ENCODE results near the gene POLR1F. TPM values are rescaled to one million over a fixed set of nuclear protein-coding genes. Genes with fewer than 3 reads are reported as not detected.
A peak's percentile ranks its signal among the peaks of the same experiment; 100 is the strongest.

POLR1F gene
- total and polyA plus RNA-seq, 9 of the 15 experiments (the other 6 are each of a cell fraction or from before 2014, with no cell fraction given), result 17.5 to 95.3 (median 32.7) TPM

- in situ Hi-C loops (cut with MboI), result no loop called here
- POLR2A ChIA-PET, result interaction anchor here (0.7 to 1.3 kb wide), 6 partner anchors 10 to 1611 kb away, joined by 3 to 7 read pairs (median 3); no protein-coding TSS in a partner anchor
- FAIRE-seq (no peak), ATAC-seq (no peak), DNase-seq (ENCODE audit: extremely low read depth in 1 of 4, low spot score in 3 of 4) (no peak)
- no TSS peak for BruUV-seq (replicated peaks)
- H3K4me1 ChIP-seq (replicated peaks in 1 of 2; ENCODE audit: control insufficient read depth in 2 of 2, insufficient read depth in 2 of 2, low read length in 2 of 2), result peaks cover 0 to 18% of the 10 kb centered on the region in 2 experiments; a peak in 2 of 5 replicates
- TF ChIP-seq CBX1 (IDR thresholded peaks at IDR 0.05; ENCODE audit: low read depth) (no peak; the same call in 1 of the 2 replicates), ZNF197 (CRISPR knock-in tag; IDR thresholded peaks at IDR 0.05; ENCODE audit: low read depth) (no peak), TCF3 (CRISPR knock-in tag; IDR thresholded peaks at IDR 0.05) (no peak), CXXC5 (CRISPR knock-in tag; IDR thresholded peaks at IDR 0.05) (0 out of 2 replicates have a peak, but pooled peaks have one; percentile 10), MED1 (CRISPR knock-in tag; IDR thresholded peaks at IDR 0.05; ENCODE audit: borderline replicate concordance) (no peak), STAG1 (CRISPR knock-in tag; IDR thresholded peaks at IDR 0.05; ENCODE audit: borderline replicate concordance) (0 out of 2 replicates have a peak, but pooled peaks have one; percentile 33), MBD1 (CRISPR knock-in tag; IDR thresholded peaks at IDR 0.05) (0 out of 2 replicates have a peak, but pooled peaks have one; percentile 62), ZBTB49 (CRISPR knock-in tag; IDR thresholded peaks at IDR 0.05; ENCODE audit: borderline replicate concordance) (no peak), KDM4B (IDR thresholded peaks at IDR 0.05; ENCODE audit: borderline replicate concordance in 2 of 2, low read depth in 1 of 2) (no peak), ATF7 (IDR thresholded peaks at IDR 0.05) (peak; percentile 5; the same call in 1 of the 2 replicates), ZNF263 (CRISPR knock-in tag; IDR thresholded peaks at IDR 0.05; ENCODE audit: borderline replicate concordance) (no peak), L3MBTL2 (IDR thresholded peaks at IDR 0.05) (peak; percentile 27; the same call in 1 of the 2 replicates)
- TF ChIP-seq, protein P1, sequence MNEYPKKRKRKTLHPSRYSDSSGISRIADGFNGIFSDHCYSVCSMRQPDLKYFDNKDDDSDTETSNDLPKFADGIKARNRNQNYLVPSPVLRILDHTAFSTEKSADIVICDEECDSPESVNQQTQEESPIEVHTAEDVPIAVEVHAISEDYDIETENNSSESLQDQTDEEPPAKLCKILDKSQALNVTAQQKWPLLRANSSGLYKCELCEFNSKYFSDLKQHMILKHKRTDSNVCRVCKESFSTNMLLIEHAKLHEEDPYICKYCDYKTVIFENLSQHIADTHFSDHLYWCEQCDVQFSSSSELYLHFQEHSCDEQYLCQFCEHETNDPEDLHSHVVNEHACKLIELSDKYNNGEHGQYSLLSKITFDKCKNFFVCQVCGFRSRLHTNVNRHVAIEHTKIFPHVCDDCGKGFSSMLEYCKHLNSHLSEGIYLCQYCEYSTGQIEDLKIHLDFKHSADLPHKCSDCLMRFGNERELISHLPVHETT (CRISPR knock-in tag; conservative IDR thresholded peaks at IDR 0.05 in 1 of 2, IDR thresholded peaks at IDR 0.05 in 1 of 2), result peak in 1 of 2 experiments; percentile 4; a peak in 1 of 4 replicates
- TF ChIP-seq, protein P2, sequence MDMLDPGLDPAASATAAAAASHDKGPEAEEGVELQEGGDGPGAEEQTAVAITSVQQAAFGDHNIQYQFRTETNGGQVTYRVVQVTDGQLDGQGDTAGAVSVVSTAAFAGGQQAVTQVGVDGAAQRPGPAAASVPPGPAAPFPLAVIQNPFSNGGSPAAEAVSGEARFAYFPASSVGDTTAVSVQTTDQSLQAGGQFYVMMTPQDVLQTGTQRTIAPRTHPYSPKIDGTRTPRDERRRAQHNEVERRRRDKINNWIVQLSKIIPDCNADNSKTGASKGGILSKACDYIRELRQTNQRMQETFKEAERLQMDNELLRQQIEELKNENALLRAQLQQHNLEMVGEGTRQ (CRISPR knock-in tag; IDR thresholded peaks at IDR 0.05), result no peak
- H3K27ac ChIP-seq (ENCODE audit: extremely low read depth, low read depth, low read length), result peak overlapping the region; percentile 47; the same call in 2 of the 3 replicates
- no peaks in the 10 kb centered on the region for H4K20me1 ChIP-seq (replicated peaks; ENCODE audit: control insufficient read depth, insufficient read depth, low read length)
- no peak overlapping the region; a peak in 2 of 4 replicates for H3K9ac ChIP-seq (ENCODE audit: insufficient read depth in 1 of 2, low read depth in 2 of 2, low read length in 2 of 2)
- H3K9me3 ChIP-seq (replicated peaks; ENCODE audit: control insufficient read depth, insufficient read depth, low read depth, low read length), result 0 out of 2 replicates have a peak, but pooled peaks cover 1% of the 10 kb centered on the region
- H3K4me2 ChIP-seq (ENCODE audit: insufficient read depth, low read length), result peak overlapping the region; percentile 89
- no peaks in the 10 kb centered on the region for H3K9me1 ChIP-seq (ENCODE audit: control insufficient read depth, insufficient read depth, low read length)
- H3K36me3 ChIP-seq (ENCODE audit: control insufficient read depth, insufficient read depth, low read length), result peaks cover 8% of the 10 kb centered on the region; the same call in 1 of the 3 replicates
- H3K27me3 ChIP-seq (ENCODE audit: control insufficient read depth in 2 of 2, insufficient read depth in 2 of 2, low read length in 2 of 2), result no peaks in the 10 kb centered on the region; a peak in 1 of 5 replicates
- CTCF ChIA-PET (ENCODE audit: low intra/inter-chr PET ratio), result interaction anchor here (0.5 to 1.2 kb wide), 2 partner anchors 489 to 889 kb away, joined by 3 to 4 read pairs; no protein-coding TSS in a partner anchor
- H3K79me2 ChIP-seq (ENCODE audit: control insufficient read depth, insufficient read depth, low read length), result peaks cover 47% of the 10 kb centered on the region
- no peak overlapping the region for H3K4me3 ChIP-seq
- peak overlapping the region; percentile 99 for H2AFZ ChIP-seq (ENCODE audit: low read depth, low read length)
- 29% methylated on average over 6 of the region's 6 CpGs for WGBS (ENCODE audit: insufficient coverage, low coverage, missing lambda C conversion rate)
- intact Hi-C loops (cut with micrococcal nuclease), result loop anchor here (5.0 kb wide), 2 partner anchors 603 to 733 kb away; no protein-coding TSS in a partner anchor
Observed at GRCh38 chr7:19709249-19709578, 377 bp upstream of the POLR1F start.

Measured in K562 (cell line).